SK-N-MC (cell line): Measurements from ENCODE around the gene VSTM4.

ENCODE experiments used
- EZH2 ChIP-seq: fragments of 200-600 bp; sonication (generic); IDR thresholded peaks from one replicate; pipeline ENCODE4 v1.6.1; 2017; ENCODE audit warnings: antibody characterized with exemption
- FOXP2 ChIP-seq: optimal IDR thresholded peaks from 2 replicates; pipeline ENCODE3; 2011; ENCODE audit warnings: mild to moderate bottlenecking, moderate library complexity; ENCODE audit not compliant: insufficient read depth; ENCODE audit errors: extremely low read length, control extremely low read depth
- POLR2AphosphoS5 ChIP-seq: IDR thresholded peaks from 2 replicates; pipeline ENCODE4 v1.6.1; 2012; ENCODE audit warnings: mild to moderate bottlenecking, low read depth, low read length, borderline replicate concordance

- no peak for TF ChIP-seq EZH2
- TF ChIP-seq POLR2AphosphoS5, result no peak
- no peak for TF ChIP-seq FOXP2
Measured at GRCh38 chr10:48996329-48996728, 119.0 kb downstream of the VSTM4 start.
